HG03095 (cell line): ENCODE results near the gene NUP160.
"Not testable (repeated sequence)": the region's sequence is repeated elsewhere in the genome, so short reads cannot be mapped to it uniquely, and the experiment has no call there.

Source experiments
- ATAC-seq: cut with Tn5 transposase; IDR thresholded peaks from one replicate; pipeline ENCODE4 v1.9.1; 2021; ENCODE audit warnings: moderate library complexity; ENCODE audit not compliant: unreplicated experiment

NUP160 gene

DNA sequence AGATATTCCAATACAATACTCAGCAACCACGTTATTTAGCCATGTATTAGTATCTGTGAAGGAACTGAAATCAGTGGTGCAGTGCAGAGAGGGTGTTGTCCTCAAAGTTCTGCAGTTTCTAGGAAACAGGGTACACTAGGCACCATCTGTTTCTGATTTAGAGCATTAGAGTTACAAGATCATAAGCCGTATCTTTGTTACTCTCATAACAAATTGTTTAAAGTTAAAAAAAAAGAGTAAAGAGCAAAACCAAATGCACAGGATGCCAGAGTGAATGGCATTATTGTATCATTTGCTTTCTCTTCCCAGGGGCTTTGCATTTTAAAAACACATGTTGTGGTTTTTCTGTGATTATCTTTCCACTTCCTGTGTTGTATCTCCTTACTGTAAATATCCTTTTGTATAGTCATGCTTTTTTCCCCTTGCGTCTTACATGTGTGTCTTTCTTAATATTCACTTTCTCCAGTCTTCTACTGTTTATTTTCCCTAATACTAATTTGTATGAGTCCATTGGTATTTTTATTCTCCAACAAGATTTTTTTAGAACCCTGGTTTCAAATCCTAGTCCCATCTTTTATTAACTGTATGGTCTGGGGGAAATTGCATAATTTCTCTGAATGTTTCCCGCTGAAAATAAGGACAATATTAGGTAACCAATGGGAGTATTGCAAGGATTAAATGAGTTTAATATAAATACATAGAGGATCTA, 15.2 kb upstream of the NUP160 start:
- ATAC-seq, result peak; percentile 54

DNA sequence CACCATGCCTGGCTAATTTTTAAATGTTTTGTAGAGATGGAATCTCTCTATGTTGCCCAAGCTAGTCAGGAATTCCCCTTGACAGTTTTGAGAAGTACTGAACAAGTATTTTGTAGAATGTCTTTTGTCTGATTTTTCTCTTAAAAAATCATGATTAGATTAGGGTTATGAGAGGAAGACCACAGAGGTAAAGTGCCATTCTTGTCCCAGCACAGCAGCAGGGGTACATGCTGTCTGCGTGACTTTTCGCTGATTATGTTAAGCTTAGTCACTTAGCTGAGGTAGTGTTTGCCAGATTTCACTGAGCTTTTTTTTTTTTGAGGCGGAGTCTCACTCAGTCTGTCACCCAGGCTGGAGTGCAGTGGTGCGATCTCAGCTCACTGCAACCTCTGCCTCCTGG, 13.6 kb upstream of the NUP160 start:
- ATAC-seq, result no peak

DNA sequence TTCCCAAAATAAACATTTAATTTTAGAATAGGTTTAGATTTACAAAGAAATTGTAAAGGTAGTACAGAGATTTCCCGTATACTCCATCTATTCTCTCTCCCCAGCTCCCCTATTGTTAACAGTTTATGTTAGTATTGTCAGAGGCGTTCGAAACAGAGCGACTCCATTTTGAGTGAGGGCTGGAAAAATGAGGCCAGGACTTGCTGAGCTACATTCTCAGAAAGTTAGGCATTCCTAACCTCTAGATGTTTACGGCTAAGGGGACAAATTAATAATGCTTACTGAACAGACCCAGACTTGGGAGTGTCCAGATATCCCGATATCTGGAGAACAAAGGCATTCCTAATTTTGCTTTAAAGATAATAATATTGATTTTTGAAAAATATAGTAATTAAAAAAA, 12.4 kb upstream of the NUP160 start:
- ATAC-seq, result no peak

DNA sequence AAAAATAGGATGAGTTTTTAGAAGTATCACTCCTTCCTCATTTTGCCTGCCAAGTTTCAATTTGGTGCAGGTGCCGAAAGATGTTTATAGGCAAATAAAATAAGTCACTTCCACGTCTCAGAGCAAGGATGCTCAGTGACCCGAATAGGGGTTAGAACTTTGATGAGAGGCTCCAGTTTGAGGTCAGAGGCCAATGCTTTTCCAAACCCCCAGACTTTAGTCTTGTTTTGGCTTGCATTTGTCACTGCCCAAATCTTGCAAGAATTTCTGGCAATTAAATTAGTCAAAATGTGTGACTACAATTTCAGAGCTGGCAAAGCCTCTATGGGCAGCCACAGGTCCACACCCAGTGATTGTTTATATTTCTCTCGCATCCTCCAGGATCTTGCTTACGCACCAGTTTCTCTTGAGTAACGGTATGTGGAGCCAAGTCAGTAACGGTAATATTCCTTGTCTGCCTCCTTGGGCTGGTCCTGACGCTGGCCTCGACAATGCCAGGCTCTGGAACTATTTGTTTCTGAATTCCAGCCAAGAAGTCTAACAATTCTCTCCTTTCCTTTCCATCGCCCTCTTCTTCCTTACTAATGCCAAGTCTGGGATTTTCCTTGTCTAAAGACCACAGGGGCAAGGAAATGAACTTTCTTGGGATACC, 9.9 kb upstream of the NUP160 start:
- no peak for ATAC-seq

DNA sequence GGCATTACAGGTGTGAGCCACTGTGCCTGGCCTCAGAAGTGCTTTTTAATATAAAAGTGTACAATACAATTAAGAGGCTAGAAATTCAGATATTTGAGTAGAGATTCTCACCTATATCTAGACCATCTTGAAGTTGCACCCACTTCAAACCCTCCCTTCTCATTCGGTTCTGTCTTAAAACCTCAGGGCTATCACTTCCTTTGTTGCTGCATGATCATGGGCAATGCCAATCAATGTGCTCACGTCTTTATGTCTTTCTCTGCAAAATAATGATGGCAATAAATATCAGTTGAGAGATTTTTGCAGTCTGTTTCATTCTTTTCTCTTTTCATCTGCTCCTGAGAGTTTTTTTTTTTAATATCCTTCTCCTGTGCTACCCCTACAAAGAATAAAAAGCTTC, 9.3 kb upstream of the NUP160 start:
- ATAC-seq, result no peak

DNA sequence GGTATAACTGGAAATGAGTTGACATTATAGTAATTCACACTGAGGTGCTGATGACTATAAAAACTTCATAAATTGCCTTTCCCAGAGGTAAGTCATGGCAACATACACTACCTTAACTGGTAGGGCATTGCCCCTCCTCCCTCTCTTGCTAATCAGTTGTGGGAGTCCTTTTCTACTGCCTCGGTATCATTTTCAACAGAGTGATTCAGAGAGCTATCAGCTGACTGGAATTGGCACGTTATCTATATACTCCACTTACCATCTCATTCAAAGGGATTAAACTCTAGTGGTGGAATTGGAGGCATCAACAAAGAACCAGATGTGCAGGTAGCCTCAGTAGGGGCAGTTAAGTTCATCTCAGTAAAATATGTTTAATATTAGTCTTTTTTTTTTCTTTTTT, 8.0 kb upstream of the NUP160 start:
- ATAC-seq, result no peak

DNA sequence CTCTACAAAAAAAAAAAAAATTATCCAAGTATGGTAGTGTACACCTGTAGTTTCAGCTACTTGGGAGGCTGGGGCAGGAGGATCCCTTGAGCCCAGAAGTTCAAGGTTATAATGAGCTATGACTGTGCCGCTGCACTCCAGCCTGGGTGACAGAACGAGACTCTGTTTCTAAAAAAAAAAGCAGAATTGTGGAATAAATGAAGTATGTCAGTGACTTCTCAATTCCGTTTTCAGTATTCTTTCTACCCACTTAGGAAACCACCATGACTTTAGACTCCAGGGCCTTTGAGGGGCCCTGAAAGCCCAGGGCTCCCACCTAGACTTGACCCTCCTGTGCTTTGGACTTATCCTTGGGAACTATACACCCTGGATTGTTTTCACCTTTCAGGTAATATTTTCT, 6.5 kb upstream of the NUP160 start:
- peak; percentile 57 for ATAC-seq

DNA sequence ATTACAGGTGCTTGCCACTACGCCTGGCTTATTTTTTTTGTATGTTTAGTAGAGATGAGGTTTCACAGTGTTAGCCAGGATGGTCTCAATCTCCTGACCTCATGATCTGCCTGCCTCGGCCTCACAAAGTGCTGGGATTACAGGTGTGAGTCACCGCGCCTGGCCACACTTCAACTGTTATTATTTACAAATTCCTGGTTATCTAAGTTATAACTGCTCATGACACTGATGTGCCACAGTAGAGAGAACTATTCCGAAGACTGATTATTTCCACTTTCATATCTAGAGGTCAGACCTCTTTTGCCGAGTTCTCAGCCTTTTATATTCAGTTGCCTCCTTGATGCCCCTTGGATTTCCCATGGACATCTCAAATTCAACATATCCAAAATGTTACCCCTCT, 3.9 kb upstream of the NUP160 start:
- ATAC-seq, result no peak

DNA sequence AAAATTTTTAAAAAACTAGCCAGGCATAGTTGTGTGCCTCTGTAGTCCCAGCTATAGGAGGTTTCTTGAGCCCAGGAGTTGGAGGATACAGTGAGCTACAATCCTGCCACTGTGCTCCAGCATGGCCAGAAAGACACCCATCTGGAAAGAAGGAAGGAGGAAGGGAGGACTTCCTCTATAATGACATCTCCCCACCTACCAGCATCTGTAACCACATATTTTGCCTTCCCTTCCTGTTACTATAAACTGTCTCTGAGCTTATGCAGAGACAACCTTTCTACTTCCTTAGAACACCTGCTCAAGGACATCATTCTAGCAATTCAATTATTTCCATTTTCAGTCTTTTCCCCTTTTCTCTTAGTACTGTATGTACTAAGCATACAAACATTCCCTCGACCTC, 2.2 kb upstream of the NUP160 start:
- ATAC-seq, result peak; percentile 37

DNA sequence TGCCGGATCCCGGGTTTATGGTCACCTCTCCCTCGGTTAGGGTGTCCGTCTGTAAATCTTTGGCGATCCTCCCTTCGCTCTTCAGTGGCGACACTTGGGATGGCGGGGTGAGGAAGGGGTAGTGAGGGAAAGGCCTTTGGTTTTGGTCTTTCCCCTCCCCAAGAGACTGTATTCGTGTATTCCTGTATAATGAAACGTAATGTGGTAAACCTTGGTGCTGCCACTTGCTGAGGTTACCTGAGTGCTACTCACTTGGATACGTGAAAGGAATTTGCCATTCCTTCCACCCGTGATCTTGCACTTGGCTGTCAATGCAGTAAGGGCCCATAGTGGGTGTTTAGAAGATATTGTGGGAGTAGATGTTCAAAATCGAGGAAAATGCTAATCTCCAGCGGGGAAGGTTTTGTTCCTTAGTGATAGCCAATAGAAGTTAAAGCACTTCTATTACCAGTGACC, 578 bp upstream of the NUP160 start:
- ATAC-seq, result peak; percentile 9

DNA sequence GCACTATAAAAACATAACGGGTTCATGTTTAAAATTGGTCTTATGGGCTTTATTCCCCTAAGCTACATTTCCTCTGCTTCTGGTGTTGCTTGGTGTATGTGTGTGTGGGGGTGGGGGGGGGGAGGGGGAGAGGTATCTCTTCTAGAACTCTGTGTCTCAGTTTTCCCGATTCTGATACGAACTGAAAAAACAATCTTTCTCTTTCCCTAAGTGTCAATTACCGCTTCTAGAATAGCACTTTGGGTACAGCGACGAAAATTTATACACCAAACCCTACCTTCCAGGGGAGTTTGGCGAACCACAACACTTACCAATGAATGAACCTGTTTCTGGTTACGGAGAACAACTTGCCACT, 636 bp downstream of the NUP160 start:
- no peak for ATAC-seq

DNA sequence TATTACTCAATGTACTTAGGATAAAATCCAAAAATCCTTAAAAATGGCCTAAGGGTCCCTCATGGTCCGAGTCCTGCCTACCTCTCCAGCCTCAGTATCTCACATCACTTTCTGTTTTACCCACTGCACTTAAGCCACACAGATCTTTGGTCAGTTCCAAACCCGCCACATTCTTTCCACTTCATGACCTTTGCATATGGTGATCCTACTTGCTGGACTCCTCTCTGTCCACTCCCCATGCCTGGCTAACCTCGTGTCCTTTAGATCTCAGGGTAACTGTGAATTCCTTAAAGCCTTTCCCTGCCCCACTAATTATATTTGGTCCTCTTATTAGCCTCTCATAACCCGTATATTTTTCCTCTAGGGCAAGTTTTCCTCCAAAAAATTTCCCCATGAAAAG, 1.2 kb downstream of the NUP160 start:
- ATAC-seq, result no peak

DNA sequence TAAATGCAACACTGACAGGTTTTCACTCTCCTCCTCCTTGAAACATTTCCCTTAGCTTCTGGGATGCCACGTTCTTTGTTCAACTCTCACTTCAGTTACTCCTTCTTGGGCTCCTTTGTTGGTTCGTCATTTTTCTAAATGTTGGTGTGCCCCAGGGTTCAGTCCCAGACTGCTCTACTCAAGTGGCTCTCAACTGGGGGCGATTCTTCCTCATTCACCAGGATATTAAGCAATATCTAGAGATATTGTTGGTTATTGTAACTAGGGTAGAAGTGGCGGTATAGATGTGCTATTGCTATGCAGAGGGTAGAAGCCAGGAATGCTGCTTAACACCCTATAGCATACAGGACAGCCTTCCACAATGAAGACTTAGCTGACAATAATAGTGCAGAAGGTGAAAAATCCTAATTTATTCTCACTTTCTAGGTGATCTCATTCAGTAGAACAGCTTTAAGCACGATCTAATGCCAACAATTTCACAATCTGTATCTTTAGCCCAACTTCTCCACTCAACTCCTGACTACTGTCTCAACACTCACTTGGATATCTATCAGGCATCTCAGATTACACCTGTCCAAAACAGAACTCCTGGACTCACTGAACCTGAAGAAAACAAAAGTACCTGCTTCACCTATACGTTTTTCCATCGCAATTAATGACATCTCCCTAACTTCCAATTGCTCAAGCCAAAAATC, 4.6 kb downstream of the NUP160 start:
- no peak for ATAC-seq

DNA sequence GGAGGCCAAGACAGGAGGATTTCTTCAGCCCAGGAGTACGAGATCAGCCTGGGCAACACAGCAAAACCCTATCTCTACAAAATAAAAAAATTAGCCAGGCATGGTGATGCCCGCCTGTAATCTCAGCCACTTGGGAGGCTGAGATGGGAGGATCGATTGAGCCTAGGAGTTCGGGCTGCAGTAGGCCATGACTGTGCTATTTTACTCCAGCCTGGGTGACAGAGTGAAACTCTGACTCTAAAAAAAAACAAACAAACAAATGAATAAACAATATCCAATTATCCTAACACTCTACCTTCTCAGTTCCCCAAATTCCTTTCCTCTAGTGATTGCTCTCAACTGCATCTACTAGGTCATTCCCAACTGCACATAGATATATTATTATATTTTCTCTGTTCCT, 5.4 kb downstream of the NUP160 start:
- ATAC-seq, result no peak

DNA sequence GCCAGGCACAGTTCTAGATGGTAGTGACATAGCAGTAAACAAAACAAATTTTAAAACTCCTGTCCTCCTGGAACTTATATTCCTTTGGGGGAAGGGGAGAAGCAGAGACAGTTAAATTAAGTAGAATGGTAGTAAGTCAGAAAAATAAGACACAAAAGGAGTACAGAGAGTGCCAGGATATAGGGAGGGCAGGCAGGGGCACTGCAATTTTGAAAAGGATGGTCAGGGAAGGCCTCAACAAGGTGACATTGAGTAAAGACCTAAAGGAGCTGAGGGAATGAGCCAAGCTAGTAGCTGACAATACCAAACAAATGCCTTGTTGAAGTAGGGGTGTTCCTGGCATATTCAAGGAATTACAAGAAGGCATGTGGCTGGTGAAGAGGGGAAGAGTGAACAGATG, 10.2 kb downstream of the NUP160 start:
- ATAC-seq, result no peak

DNA sequence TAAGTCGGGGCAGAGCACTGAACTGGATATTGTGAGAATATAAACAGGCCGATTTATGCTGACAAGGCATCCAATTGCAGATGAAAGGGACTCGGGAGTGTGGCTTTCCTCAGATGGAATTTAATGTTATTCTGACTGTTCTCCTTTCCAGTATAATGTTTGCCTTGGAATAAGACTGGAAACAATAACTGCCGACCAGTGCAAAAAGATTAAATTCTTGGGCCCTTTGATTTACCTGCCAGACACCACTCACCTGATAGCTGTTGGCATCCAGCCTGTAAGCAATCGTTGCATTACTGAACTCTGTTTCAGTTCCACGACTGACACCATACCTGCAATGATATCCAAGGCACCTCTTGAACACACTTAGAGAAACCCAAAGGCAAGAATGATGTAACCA, 10.9 kb downstream of the NUP160 start:
- no peak for ATAC-seq

DNA sequence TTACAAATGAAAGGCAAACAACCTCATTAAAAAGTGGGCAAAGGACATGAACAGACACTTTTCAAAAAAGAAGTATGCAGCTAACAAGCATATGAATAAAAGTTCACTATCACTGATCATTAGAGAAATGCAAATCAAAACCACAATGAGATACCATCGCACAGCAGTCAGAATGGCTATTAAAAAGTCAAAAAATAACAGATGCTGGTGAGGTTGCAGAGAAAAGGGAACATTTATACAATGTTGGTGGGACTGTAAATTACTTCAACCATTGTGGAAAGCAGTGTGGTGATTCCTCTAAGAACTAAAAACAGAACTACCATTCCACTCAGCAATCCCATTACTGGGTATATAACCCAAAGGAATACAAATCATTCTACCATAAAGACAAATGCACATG, 18.1 kb downstream of the NUP160 start:
- ATAC-seq, result not testable (repeated sequence)

DNA sequence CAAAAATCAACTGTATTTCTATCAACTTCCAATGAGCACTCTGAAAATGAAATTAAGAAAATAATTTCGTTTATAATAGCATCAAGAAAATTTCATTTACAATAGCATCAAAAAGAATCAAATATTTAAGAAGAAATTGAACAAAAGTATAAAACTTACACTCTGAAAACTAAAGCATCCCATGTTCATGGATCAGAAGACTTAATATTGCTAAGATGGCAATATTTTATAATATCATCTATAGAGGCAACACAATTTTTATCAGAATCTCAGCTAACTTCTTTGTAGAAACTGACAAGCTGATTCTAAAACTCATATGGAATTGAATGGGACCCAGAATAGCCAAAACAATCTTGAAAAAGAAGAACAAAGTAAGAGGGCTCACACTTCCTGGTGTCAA, 19.9 kb downstream of the NUP160 start:
- ATAC-seq, result no peak

DNA sequence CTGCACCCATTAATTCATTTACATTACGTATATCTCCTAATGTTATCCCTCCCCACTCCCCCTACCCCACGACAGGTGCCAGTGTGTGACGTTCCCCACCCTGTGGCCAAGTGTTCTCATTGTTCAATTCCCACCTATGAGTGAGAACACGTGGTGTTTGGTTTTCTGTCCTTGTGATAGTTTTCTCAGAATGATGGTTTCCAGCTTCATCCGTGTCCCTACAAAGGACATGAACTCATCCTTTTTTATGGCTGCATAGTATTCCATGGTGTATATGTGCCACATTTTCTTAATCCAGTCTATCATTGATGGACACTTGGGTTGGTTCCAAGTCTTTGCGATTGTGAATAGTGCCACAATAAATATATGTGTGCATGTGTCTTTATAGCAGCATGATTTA, 25.5 kb downstream of the NUP160 start:
- ATAC-seq, result not testable (repeated sequence)

DNA sequence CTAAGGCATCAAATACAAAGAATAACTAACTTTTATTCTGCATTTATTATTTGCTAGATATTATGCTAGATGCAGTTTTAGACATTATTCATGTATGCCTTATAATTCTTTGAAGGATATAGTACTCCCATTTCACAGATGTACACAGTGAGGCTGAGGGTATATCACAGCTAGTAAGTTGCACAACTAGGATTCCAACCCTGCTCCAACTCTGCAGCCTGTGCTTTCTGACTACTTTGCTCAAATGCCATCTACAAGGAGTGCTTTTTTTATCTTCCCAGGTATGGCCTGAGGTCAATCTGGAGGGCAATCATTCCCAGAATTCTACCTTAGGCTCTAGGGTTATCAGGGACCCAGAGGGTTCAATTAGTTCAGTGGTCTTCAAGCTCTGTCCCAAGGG, 28.4 kb downstream of the NUP160 start:
- no peak for ATAC-seq

DNA sequence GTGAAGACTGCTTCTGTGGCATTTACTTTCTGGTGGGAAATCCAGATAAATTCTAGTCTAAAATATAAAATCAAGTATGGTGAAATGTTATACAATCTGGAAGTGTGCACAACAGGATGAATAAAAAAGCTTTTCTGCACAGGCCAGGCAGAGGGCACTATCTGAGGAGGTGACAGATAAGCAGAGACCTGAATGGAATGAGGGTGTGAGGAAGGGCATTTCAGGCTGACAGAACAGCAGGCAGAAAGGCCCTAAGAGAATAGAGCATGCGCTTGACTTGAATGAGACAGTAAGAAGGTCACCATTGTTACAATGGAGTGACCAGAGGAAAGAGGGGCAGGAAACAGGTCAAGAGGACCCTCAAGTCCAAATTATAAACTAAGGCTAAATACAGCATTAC, 47.4 kb downstream of the NUP160 start:
- ATAC-seq, result no peak

DNA sequence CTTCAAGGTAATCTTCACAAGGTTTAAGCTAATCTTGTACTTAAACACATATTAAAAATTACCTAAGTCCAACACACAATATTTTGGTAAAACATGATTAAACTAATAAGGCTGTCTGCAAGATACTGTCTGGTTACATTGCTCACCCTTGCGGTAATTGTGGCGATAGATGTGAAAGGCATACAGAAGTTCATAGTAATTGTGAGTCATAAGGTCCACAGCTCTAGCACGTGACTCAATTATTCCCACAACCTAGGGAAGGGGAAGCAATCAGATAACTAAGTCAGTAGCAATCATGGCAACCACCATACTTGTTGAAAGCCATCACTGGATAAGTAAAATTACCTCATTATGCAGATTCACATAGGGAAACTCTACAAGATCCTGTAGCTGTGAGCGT, 50.5 kb downstream of the NUP160 start:
- no peak for ATAC-seq
